Measurements from ENCODE around the gene PMPCA. TPM values are rescaled to one million over a fixed set of nuclear protein-coding genes. Genes with fewer than 3 reads are reported as not detected.
A peak's percentile ranks its signal among the peaks of the same experiment; 100 is the strongest.

PMPCA gene
- total RNA-seq, 2 donors from 2014 or later = 82.7 to 85.4 TPM

DNA sequence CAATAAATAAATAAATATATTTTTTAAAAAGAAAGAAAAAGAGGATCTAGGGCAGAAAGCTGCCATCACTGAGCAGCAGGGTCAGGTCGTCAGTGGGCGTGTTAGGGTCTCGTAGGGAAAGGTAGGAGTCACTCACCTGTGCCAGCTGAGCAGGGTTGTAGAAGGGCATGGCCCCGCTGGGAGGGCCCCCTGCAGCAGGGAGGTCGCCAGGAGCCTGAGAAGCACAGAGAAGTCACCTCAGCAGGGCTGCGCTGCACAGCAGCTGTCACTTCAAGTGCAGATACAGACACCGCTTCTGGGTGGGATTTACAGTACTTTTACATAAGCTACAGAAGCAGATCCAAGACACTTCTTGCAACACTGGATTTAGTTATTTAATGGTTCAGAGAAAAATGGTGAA is 33.2 kb downstream of the PMPCA start:
- no peaks in the 10 kb centered on the region for H3K4me1 ChIP-seq (ENCODE audit: control insufficient read depth, insufficient read depth, low read length)
- TF ChIP-seq, protein P1, sequence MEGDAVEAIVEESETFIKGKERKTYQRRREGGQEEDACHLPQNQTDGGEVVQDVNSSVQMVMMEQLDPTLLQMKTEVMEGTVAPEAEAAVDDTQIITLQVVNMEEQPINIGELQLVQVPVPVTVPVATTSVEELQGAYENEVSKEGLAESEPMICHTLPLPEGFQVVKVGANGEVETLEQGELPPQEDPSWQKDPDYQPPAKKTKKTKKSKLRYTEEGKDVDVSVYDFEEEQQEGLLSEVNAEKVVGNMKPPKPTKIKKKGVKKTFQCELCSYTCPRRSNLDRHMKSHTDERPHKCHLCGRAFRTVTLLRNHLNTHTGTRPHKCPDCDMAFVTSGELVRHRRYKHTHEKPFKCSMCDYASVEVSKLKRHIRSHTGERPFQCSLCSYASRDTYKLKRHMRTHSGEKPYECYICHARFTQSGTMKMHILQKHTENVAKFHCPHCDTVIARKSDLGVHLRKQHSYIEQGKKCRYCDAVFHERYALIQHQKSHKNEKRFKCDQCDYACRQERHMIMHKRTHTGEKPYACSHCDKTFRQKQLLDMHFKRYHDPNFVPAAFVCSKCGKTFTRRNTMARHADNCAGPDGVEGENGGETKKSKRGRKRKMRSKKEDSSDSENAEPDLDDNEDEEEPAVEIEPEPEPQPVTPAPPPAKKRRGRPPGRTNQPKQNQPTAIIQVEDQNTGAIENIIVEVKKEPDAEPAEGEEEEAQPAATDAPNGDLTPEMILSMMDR (conservative IDR thresholded peaks at IDR 0.05) = no peak
- no peak overlapping the region for H3K4me3 ChIP-seq (ENCODE audit: low read length)
- H3K36me3 ChIP-seq (ENCODE audit: control insufficient read depth, insufficient read depth, low read length) = peaks cover 67% of the 10 kb centered on the region
- Mint-ChIP-seq H3K4me3 (no peak overlapping the region), H3K9me3 (no peaks in the 10 kb centered on the region), H3K27me3 (ENCODE audit: insufficient read depth) (no peaks in the 10 kb centered on the region), H3K27ac (no peak overlapping the region), H3K4me1 (no peaks in the 10 kb centered on the region), H3K36me3 (ENCODE audit: low read depth) (peaks cover 62% of the 10 kb centered on the region)
- H3K9me3 ChIP-seq (ENCODE audit: control insufficient read depth, low read length) = no peaks in the 10 kb centered on the region
- no peaks in the 10 kb centered on the region for H3K27me3 ChIP-seq (ENCODE audit: control insufficient read depth, insufficient read depth, low read length, poor library complexity, severe bottlenecking)
- 93 to 95% methylated on average over 7 of the region's 7 CpGs for WGBS, 2 experiments (ENCODE audit: insufficient coverage in 1 of 2, insufficient read length in 1 of 2)
- DNase-seq = no peak
- no peak overlapping the region for H3K27ac ChIP-seq (ENCODE audit: low read depth, low read length)
- H3K9ac ChIP-seq (ENCODE audit: extremely low read depth, low read length, poor library complexity, severe bottlenecking) = no peak overlapping the region

DNA sequence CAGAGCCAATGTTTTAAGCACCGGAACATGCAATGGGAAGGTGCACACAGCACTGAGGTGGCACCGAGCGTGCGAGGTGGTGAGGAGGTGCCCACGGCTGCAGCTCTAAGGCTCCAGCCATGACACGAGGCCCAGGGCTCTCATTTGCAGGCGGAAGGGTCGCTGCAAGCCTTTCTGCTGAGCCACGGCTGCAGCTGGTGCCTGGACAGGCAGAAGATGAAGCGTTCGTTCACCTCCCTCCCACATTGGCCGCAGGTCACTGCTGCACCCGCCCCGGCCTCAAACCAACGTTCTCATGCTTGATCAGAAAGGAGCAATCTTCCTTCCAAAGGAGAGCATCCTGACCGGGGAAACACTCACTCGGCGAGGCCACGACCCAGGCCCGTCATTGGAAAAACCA is 33.6 kb downstream of the PMPCA start:
- no peak overlapping the region for H3K4me3 Mint-ChIP-seq
- no peaks in the 10 kb centered on the region for H3K27me3 ChIP-seq (ENCODE audit: control insufficient read depth, insufficient read depth, low read length, poor library complexity, severe bottlenecking)
- H3K9me3 Mint-ChIP-seq = no peaks in the 10 kb centered on the region
- H3K4me3 ChIP-seq (ENCODE audit: low read length) = no peak overlapping the region
- H3K36me3 ChIP-seq (ENCODE audit: control insufficient read depth, insufficient read depth, low read length) = peaks cover 71% of the 10 kb centered on the region
- H3K9ac ChIP-seq (ENCODE audit: extremely low read depth, low read length, poor library complexity, severe bottlenecking) = no peak overlapping the region
- no peaks in the 10 kb centered on the region for H3K9me3 ChIP-seq (ENCODE audit: control insufficient read depth, low read length)
- H3K27ac ChIP-seq (ENCODE audit: low read depth, low read length) = no peak overlapping the region
- DNase-seq = no peak
- H3K27ac Mint-ChIP-seq = no peak overlapping the region
- TF ChIP-seq, protein P1 (conservative IDR thresholded peaks at IDR 0.05) = no peak
- H3K36me3 Mint-ChIP-seq (ENCODE audit: low read depth) = peaks cover 64% of the 10 kb centered on the region
- no peaks in the 10 kb centered on the region for H3K4me1 Mint-ChIP-seq
- WGBS, 2 experiments (ENCODE audit: insufficient coverage in 1 of 2, insufficient read length in 1 of 2) = 93 to 96% methylated on average over 19 to 20 of the region's 20 CpGs
- H3K4me1 ChIP-seq (ENCODE audit: control insufficient read depth, insufficient read depth, low read length) = no peaks in the 10 kb centered on the region
- no peaks in the 10 kb centered on the region for H3K27me3 Mint-ChIP-seq (ENCODE audit: insufficient read depth)

DNA sequence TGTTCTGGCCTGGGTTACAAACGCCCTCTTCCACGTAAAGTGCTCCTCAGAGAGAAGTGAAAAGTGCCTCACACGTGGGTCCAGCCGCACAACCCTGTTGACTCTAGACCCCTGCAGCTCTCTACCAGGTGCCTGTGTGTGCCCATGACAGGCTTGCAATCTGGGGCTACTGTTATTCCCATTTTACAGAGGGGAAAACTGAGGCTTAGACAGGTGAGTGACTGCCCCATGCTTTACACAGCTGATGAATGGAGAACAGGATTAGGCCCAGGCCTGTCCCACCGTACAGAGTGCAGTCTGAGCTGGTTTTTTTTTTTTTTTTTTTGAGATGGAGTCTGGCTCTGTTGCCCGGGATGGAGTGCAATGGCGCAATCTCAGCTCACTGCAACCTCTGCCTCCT is 35.3 kb downstream of the PMPCA start:
- Mint-ChIP-seq H3K4me1 (no peaks in the 10 kb centered on the region), H3K9me3 (no peaks in the 10 kb centered on the region), H3K27ac (peak overlapping the region; percentile 44), H3K4me3 (no peak overlapping the region), H3K27me3 (ENCODE audit: insufficient read depth) (no peaks in the 10 kb centered on the region), H3K36me3 (ENCODE audit: low read depth) (peaks cover 75% of the 10 kb centered on the region)
- peaks cover 85% of the 10 kb centered on the region for H3K36me3 ChIP-seq (ENCODE audit: control insufficient read depth, insufficient read depth, low read length)
- TF ChIP-seq, protein P1 (conservative IDR thresholded peaks at IDR 0.05) = no peak
- H3K9ac ChIP-seq (ENCODE audit: extremely low read depth, low read length, poor library complexity, severe bottlenecking) = no peak overlapping the region
- no peaks in the 10 kb centered on the region for H3K27me3 ChIP-seq (ENCODE audit: control insufficient read depth, insufficient read depth, low read length, poor library complexity, severe bottlenecking)
- no peaks in the 10 kb centered on the region for H3K9me3 ChIP-seq (ENCODE audit: control insufficient read depth, low read length)
- H3K27ac ChIP-seq (ENCODE audit: low read depth, low read length) = no peak overlapping the region
- H3K4me1 ChIP-seq (ENCODE audit: control insufficient read depth, insufficient read depth, low read length) = no peaks in the 10 kb centered on the region
- WGBS, 2 experiments (ENCODE audit: insufficient coverage in 1 of 2, insufficient read length in 1 of 2) = 91 to 94% methylated on average over 6 to 7 of the region's 7 CpGs
- H3K4me3 ChIP-seq (ENCODE audit: low read length) = no peak overlapping the region
- DNase-seq = no peak
